Measurements from ENCODE around the gene CLEC18B.
"Not testable (repeated sequence)": the region's sequence is repeated elsewhere in the genome, so short reads cannot be mapped to it uniquely, and the experiment has no call there.

GRCh38 chr16:74430036-74430712, 8.9 kb upstream of the CLEC18B start:
- TF ChIP-seq, protein P1, sequence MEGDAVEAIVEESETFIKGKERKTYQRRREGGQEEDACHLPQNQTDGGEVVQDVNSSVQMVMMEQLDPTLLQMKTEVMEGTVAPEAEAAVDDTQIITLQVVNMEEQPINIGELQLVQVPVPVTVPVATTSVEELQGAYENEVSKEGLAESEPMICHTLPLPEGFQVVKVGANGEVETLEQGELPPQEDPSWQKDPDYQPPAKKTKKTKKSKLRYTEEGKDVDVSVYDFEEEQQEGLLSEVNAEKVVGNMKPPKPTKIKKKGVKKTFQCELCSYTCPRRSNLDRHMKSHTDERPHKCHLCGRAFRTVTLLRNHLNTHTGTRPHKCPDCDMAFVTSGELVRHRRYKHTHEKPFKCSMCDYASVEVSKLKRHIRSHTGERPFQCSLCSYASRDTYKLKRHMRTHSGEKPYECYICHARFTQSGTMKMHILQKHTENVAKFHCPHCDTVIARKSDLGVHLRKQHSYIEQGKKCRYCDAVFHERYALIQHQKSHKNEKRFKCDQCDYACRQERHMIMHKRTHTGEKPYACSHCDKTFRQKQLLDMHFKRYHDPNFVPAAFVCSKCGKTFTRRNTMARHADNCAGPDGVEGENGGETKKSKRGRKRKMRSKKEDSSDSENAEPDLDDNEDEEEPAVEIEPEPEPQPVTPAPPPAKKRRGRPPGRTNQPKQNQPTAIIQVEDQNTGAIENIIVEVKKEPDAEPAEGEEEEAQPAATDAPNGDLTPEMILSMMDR (IDR thresholded peaks at IDR 0.05) = peak; percentile 64 to 77 (median 76)
- not testable (repeated sequence) for TF ChIP-seq POLR2A (IDR thresholded peaks at IDR 0.05)

All from ovary (tissue), 3 donors.